Lower leg skin (tissue), 4 donors: ENCODE data around the gene ACSL3. TPM values are rescaled to one million over a fixed set of nuclear protein-coding genes. Genes with fewer than 3 reads are reported as not detected.
"Not testable (repeated sequence)": the region's sequence is repeated elsewhere in the genome, so short reads cannot be mapped to it uniquely, and the experiment has no call there.

ENCODE experiments used
- DNase-seq, 2 donors: peaks; one replicate each; pipeline ENCODE4 v3.0.0-alpha.2; 2019; ENCODE audit warnings: low spot score in 2 of 2
- H3K4me3 ChIP-seq: fragments of 200-600 bp; sonication (generic); 2 replicates; pipeline ENCODE4 v1.5.1; 2017; ENCODE audit warnings: mild to moderate bottlenecking, low read depth; ENCODE audit not compliant: poor library complexity, severe bottlenecking
- POLR2A ChIP-seq, 2 donors: fragments of 450-650 bp; IDR thresholded peaks; one replicate each; pipeline ENCODE4 v1.6.1; 2016 to 2017; ENCODE audit warnings: antibody characterized with exemption in 2 of 2, mild to moderate bottlenecking in 1 of 2, moderate library complexity in 1 of 2
- WGBS, 2 donors: methylation state at CpG; one replicate each; pipeline ENCODE4 v1.1.5; 2018; 5-methylcytosine and 5-hydroxymethylcytosine counted together
- intact Hi-C: fragments of 100-400 bp; cut with DNase I; formaldehyde crosslinking; loops from one replicate; pipeline ENCODE4 v1.15.0; 2023; ENCODE audit warnings: low total_unique reads
- total RNA-seq, 4 donors: library from RNA; depleted of rRNA; stranded (reverse); fragments of >200 nt; gene quantifications; one replicate each; pipeline ENCODE4 v1.1.0, GENCODE V29; 2016
- TF ChIP-seq, protein P1 (sequence below), 3 donors: fragments of 450-650 bp; IDR thresholded peaks; one replicate each; pipeline ENCODE4 v1.5.1; 2016; ENCODE audit warnings: antibody characterized with exemption in 3 of 3, mild to moderate bottlenecking in 3 of 3, moderate library complexity in 2 of 3

Gene ACSL3
- total RNA-seq, 4 donors from 2014 or later, result 32.6 to 132 (median 69.6) TPM

GRCh38 chr2:222865301-222865700 lies 4.5 kb downstream of the ACSL3 start:
- WGBS, 2 donors, result 83 to 85% methylated on average over 2 of the region's 2 CpGs
- intact Hi-C loops, result loop anchor here (10.0 kb wide), 1 partner anchor 160 kb away; no protein-coding TSS in a partner anchor
- TF ChIP-seq, protein P1, sequence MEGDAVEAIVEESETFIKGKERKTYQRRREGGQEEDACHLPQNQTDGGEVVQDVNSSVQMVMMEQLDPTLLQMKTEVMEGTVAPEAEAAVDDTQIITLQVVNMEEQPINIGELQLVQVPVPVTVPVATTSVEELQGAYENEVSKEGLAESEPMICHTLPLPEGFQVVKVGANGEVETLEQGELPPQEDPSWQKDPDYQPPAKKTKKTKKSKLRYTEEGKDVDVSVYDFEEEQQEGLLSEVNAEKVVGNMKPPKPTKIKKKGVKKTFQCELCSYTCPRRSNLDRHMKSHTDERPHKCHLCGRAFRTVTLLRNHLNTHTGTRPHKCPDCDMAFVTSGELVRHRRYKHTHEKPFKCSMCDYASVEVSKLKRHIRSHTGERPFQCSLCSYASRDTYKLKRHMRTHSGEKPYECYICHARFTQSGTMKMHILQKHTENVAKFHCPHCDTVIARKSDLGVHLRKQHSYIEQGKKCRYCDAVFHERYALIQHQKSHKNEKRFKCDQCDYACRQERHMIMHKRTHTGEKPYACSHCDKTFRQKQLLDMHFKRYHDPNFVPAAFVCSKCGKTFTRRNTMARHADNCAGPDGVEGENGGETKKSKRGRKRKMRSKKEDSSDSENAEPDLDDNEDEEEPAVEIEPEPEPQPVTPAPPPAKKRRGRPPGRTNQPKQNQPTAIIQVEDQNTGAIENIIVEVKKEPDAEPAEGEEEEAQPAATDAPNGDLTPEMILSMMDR (IDR thresholded peaks at IDR 0.05), result no peak
- no peak for TF ChIP-seq POLR2A (IDR thresholded peaks at IDR 0.05)
- no peak for DNase-seq
- H3K4me3 ChIP-seq, result no peak overlapping the region

DNA sequence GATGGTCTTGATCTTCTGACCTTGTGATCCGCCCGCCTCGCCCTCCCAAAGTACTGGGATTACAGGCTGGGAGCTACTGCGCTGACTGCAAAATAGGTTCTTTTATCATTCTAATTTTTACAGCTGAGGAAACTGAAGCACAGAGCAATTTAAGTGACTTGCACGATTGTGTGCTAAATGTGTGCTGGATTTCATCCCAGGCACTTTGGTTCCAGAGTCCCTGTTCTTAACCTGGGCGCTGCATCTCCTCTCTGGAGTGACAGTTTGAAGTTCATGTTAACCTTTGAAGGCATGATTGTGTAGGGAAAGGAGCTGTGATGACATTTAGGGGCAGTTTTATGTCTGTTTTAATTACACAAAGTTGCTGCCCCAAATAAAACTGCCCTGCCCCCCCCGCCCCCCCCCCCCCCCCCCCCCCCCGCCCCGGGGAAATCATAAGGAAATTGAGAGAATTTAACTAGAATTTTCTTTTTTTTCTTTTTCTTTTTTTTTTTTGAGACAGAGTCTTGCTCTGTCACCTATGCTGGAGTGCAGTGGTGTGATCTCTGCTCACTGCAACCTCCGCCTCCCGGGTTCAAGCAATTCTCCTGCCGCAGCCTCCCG lies 5.6 kb downstream of the ACSL3 start:
- intact Hi-C loops, result loop anchor here (10.0 kb wide), 1 partner anchor 162 kb away; no protein-coding TSS in a partner anchor
- 86% methylated on average over 12 to 13 of the region's 13 CpGs for WGBS, 2 donors
- TF ChIP-seq, protein P1 (IDR thresholded peaks at IDR 0.05), result no peak
- no peak for TF ChIP-seq POLR2A (IDR thresholded peaks at IDR 0.05)
- no peak overlapping the region for H3K4me3 ChIP-seq
- DNase-seq, result no peak

DNA sequence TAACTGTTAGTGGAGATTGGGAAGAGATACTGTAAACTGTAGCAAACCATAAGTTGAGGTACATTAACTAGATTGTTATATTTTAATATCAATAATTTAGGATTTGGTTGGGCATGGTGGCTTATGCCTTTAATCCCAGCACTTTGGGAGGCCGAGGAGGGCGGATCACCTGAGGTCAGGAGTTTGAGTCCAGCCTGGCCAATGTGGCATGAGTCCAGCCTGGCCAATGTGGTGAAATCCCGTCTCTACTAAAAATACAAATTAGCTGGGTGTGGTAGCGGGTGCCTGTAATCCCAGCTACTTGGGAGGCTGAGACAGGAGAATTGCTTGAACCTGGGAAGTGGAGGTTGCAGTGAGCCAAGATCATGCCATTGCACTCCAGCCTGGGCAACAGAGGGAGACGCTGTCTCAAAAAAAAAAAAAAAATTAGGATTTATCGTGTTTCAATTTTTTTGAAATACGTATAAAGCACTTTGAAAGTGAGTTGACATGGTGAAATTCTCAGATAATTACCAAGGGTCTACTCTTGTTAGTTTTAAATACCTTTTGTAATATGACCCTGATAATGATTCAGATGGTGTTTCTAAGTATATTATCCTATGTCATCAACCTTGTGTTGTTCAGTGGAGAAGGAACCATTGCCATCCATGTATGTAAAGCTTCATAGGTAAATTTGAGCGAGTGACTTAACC lies 7.9 kb downstream of the ACSL3 start:
- WGBS, 2 donors, result 93 to 95% methylated on average over 8 of the region's 8 CpGs
- DNase-seq, H3K4me3 ChIP-seq: not testable (repeated sequence)
- intact Hi-C loops, result loop anchor here (10.0 kb wide), 1 partner anchor 164 kb away; no protein-coding TSS in a partner anchor

GRCh38 chr2:222869252-222869560 lies 8.4 kb downstream of the ACSL3 start:
- no peak for DNase-seq
- intact Hi-C loops, result loop anchor here (10.0 kb wide), 1 partner anchor 164 kb away; no protein-coding TSS in a partner anchor
- no peak for TF ChIP-seq POLR2A (IDR thresholded peaks at IDR 0.05)
- TF ChIP-seq, protein P1 (IDR thresholded peaks at IDR 0.05), result no peak
- no peak overlapping the region for H3K4me3 ChIP-seq

DNA sequence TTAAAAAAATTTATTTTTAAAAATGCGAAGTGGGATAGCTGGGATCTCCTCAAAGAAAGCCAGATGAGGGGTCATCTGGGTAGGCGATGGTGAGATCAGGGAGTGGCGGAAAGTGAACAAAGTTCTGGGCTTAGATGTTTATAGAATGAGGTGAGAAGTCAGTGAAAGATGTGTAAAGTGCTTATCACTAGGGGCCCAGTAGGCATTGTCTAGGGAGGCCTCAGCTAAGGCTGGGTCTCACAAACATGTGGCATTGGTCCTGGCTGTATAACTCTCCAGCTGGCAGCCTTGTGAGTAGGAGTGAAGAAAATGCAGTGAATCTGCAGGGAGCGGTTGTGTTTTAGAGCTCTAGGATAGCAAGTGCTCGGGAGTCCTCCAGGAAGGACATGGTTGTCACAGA lies 10.5 kb downstream of the ACSL3 start:
- DNase-seq, result no peak
- intact Hi-C loops, result no loop called here
- H3K4me3 ChIP-seq, result no peak overlapping the region
- no peak for TF ChIP-seq POLR2A (IDR thresholded peaks at IDR 0.05)
- TF ChIP-seq, protein P1 (IDR thresholded peaks at IDR 0.05), result no peak
- WGBS, 2 donors, result 93 to 96% methylated on average over 5 of the region's 5 CpGs

DNA sequence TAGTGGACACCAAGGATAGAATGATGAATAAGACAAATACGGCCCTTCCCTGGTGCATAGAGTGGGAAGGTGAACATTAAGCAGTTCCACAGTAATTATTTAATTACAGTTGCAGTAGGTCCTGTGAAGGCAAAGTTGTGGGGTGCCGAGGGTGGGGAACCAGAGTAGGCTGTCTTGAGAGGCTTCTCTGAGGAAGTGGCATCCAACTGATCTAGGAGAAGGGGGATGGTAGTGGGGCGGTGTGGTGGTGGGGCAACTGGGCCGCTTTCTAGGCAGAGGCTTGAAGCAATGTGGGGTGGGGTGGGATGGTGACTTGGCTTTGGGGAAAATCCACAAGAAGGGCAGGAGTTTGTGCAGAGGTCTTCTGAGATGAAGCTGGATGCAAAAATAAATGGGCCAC lies 11.7 kb downstream of the ACSL3 start:
- intact Hi-C loops, result no loop called here
- WGBS, 2 donors, result 91 to 94% methylated on average over 4 of the region's 4 CpGs
- no peak overlapping the region for H3K4me3 ChIP-seq
- no peak for DNase-seq
- TF ChIP-seq POLR2A (IDR thresholded peaks at IDR 0.05), result no peak
- TF ChIP-seq, protein P1 (IDR thresholded peaks at IDR 0.05), result no peak
